GM19452 (cell line): Measurements from ENCODE around the gene BARHL1.

Experiments
- ATAC-seq: cut with Tn5 transposase; IDR thresholded peaks from one replicate; pipeline ENCODE4 v1.9.1; 2021; ENCODE audit not compliant: unreplicated experiment

BARHL1 gene

GRCh38 chr9:132582276-132582785 is at the start of gene BARHL1:
TSS of gene BARHL1 (plus strand) at chr9:132582606. CDS start at chr9:132582798, 192 bp downstream.
- no peak for ATAC-seq

GRCh38 chr9:132534832-132535231 is 47.6 kb upstream of the BARHL1 start:
- no peak for ATAC-seq

- no peak for ATAC-seq
Measured at GRCh38 chr9:132536124-132536523, 46.3 kb upstream of the BARHL1 start.

GRCh38 chr9:132537352-132537751 is 45.1 kb upstream of the BARHL1 start:
- no peak for ATAC-seq

- ATAC-seq: no peak
Measured at GRCh38 chr9:132538071-132538470, 44.3 kb upstream of the BARHL1 start.

- no peak for ATAC-seq
Measured at GRCh38 chr9:132539096-132539495, 43.3 kb upstream of the BARHL1 start.

GRCh38 chr9:132541051-132541450 is 41.4 kb upstream of the BARHL1 start:
- no peak for ATAC-seq

- no peak for ATAC-seq
Measured at GRCh38 chr9:132541870-132542830, 40.3 kb upstream of the BARHL1 start.

GRCh38 chr9:132543251-132543650 is 39.2 kb upstream of the BARHL1 start:
- ATAC-seq: no peak

GRCh38 chr9:132543960-132544359 is 38.4 kb upstream of the BARHL1 start:
- no peak for ATAC-seq

GRCh38 chr9:132545578-132545977 is 36.8 kb upstream of the BARHL1 start:
- no peak for ATAC-seq

- ATAC-seq: no peak
Measured at GRCh38 chr9:132546148-132547051, 36.0 kb upstream of the BARHL1 start.

- no peak for ATAC-seq
Measured at GRCh38 chr9:132547052-132547431, 35.4 kb upstream of the BARHL1 start.

GRCh38 chr9:132547436-132547835 is 35.0 kb upstream of the BARHL1 start:
- ATAC-seq: no peak

GRCh38 chr9:132547976-132548730 is 34.3 kb upstream of the BARHL1 start:
- ATAC-seq: no peak

GRCh38 chr9:132548751-132549640 is 33.4 kb upstream of the BARHL1 start:
- no peak for ATAC-seq

GRCh38 chr9:132551556-132551955 is 30.9 kb upstream of the BARHL1 start:
- no peak for ATAC-seq

- no peak for ATAC-seq
Measured at GRCh38 chr9:132552041-132552440, 30.4 kb upstream of the BARHL1 start.

- no peak for ATAC-seq
Measured at GRCh38 chr9:132554755-132555154, 27.7 kb upstream of the BARHL1 start.

- no peak for ATAC-seq
Measured at GRCh38 chr9:132555528-132555927, 26.9 kb upstream of the BARHL1 start.
